Muscle layer of colon (tissue), 2 donors: ENCODE results near the gene BMPR1A.
"Not testable (repeated sequence)": the region's sequence is repeated elsewhere in the genome, so short reads cannot be mapped to it uniquely, and the experiment has no call there.

ENCODE experiments used
- H3K27ac ChIP-seq: one replicate; pipeline ENCODE4 v1.7.0; 2013; ENCODE audit warnings: low read depth, mild to moderate bottlenecking, low read length, moderate library complexity
- H3K27me3 ChIP-seq, 2 donors: one replicate each; pipeline ENCODE4 v1.7.0; 2013; ENCODE audit warnings: low read length in 2 of 2, mild to moderate bottlenecking in 2 of 2; ENCODE audit not compliant: insufficient read depth in 2 of 2, control insufficient read depth in 1 of 2
- H3K36me3 ChIP-seq: one replicate; pipeline ENCODE4 v1.7.0; 2013; ENCODE audit warnings: mild to moderate bottlenecking, low read length; ENCODE audit not compliant: insufficient read depth
- H3K4me1 ChIP-seq: one replicate; pipeline ENCODE4 v1.7.0; 2013; ENCODE audit warnings: mild to moderate bottlenecking, low read length; ENCODE audit not compliant: insufficient read depth
- H3K4me3 ChIP-seq, 2 donors: one replicate each; pipeline ENCODE4 v1.7.0; 2013; ENCODE audit warnings: low read length in 2 of 2, low read depth in 1 of 2, mild to moderate bottlenecking in 1 of 2, moderate library complexity in 1 of 2
- H3K9ac ChIP-seq: one replicate; pipeline ENCODE4 v1.7.0; 2013; ENCODE audit warnings: low read length
- H3K9me3 ChIP-seq: one replicate; pipeline ENCODE4 v1.7.0; 2013; ENCODE audit warnings: mild to moderate bottlenecking, low read length
- donor health status: abdominal sarcoma.
- donor health status: Adenocarcinoma of cecum.

BMPR1A gene

GRCh38 chr10:86732771-86733170, 23.6 kb upstream of the BMPR1A start:
- no peak overlapping the region for H3K4me3 ChIP-seq
- H3K9ac ChIP-seq: peak overlapping the region; percentile 31
- H3K36me3 ChIP-seq: no peaks in the 10 kb centered on the region
- H3K27me3 ChIP-seq: no peaks in the 10 kb centered on the region
- peak overlapping the region; percentile 98 for H3K27ac ChIP-seq
- no peaks in the 10 kb centered on the region for H3K9me3 ChIP-seq
- H3K4me1 ChIP-seq: peaks cover 60% of the 10 kb centered on the region

- peak overlapping the region; percentile 98 for H3K27ac ChIP-seq
- H3K9ac ChIP-seq: peak overlapping the region; percentile 31
- no peak overlapping the region for H3K4me3 ChIP-seq
- peaks cover 60% of the 10 kb centered on the region for H3K4me1 ChIP-seq
- no peaks in the 10 kb centered on the region for H3K27me3 ChIP-seq
- no peaks in the 10 kb centered on the region for H3K9me3 ChIP-seq
- no peaks in the 10 kb centered on the region for H3K36me3 ChIP-seq
Observed at GRCh38 chr10:86733260-86733671, 23.2 kb upstream of the BMPR1A start.

DNA sequence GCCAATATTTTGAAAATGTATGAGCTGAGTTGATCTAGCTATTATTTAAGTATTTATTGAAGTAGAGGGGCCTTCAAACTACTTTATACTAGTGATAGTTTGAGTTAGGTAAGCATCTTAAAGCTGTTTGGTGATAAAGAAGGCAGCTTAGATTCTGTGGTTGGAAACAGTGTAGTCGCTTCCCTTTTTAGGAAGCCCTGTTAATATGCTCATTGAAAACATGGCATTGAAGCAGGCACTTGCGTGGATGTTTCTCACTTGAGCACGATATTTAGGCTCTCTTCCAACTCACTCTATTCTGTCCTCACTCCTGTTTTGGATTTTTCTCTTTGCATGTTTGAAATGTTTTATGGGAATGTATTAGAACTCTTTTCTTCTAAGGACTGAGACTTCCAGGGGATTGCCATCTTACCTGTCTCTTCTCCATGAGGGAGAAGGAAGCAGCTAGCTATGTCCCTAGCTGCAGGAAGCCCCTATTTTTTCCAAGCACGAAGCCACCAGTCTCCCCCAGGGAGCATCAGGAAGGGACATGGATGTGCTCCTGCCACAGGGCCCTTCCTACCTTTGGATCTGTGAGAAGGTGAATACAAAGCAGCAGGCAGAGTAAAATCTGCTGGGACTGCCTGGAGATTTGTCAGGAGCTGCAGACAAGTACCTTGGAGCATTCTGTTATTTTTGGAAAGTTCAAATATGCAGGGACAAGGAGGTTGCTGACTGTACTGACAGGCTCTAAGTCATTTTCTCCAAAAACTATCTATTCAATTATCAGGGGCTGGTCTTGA, 22.0 kb upstream of the BMPR1A start:
- H3K4me3 ChIP-seq: peak overlapping the region in 1 of 2 donors; percentile 35
- H3K36me3 ChIP-seq: no peaks in the 10 kb centered on the region
- H3K4me1 ChIP-seq: peaks cover 68% of the 10 kb centered on the region
- H3K27ac ChIP-seq: peak overlapping the region; percentile 83
- peak overlapping the region; percentile 70 for H3K9ac ChIP-seq
- H3K9me3 ChIP-seq: no peaks in the 10 kb centered on the region
- no peaks in the 10 kb centered on the region for H3K27me3 ChIP-seq

- H3K9ac ChIP-seq, H3K36me3 ChIP-seq, H3K27me3 ChIP-seq, H3K9me3 ChIP-seq, H3K4me3 ChIP-seq: not testable (repeated sequence)
- peaks cover 63% of the 10 kb centered on the region for H3K4me1 ChIP-seq
- H3K27ac ChIP-seq: peak overlapping the region; percentile 83
Observed at GRCh38 chr10:86735278-86735677, 21.1 kb upstream of the BMPR1A start.

- no peak overlapping the region for H3K4me3 ChIP-seq
- no peaks in the 10 kb centered on the region for H3K9me3 ChIP-seq
- no peaks in the 10 kb centered on the region for H3K36me3 ChIP-seq
- H3K27me3 ChIP-seq: no peaks in the 10 kb centered on the region
- H3K9ac ChIP-seq: no peak overlapping the region
- peaks cover 50% of the 10 kb centered on the region for H3K4me1 ChIP-seq
- H3K27ac ChIP-seq: peak overlapping the region; percentile 50
Observed at GRCh38 chr10:86742230-86742629, 14.2 kb upstream of the BMPR1A start.

- Histone ChIP-seq H3K36me3 (no peaks in the 10 kb centered on the region), H3K9me3 (no peaks in the 10 kb centered on the region), H3K27ac (peak overlapping the region; percentile 48), H3K27me3 (no peaks in the 10 kb centered on the region), H3K9ac (no peak overlapping the region), H3K4me1 (peaks cover 33% of the 10 kb centered on the region), H3K4me3 (no peak overlapping the region)
Observed at GRCh38 chr10:86744067-86744725, 12.2 kb upstream of the BMPR1A start.

GRCh38 chr10:86747796-86748581, 8.4 kb upstream of the BMPR1A start:
- Histone ChIP-seq H3K4me1 (peaks cover 24% of the 10 kb centered on the region), H3K27ac (no peak overlapping the region), H3K36me3 (no peaks in the 10 kb centered on the region), H3K4me3 (no peak overlapping the region), H3K9me3 (no peaks in the 10 kb centered on the region), H3K27me3 (no peaks in the 10 kb centered on the region), H3K9ac (no peak overlapping the region)

- Histone ChIP-seq H3K4me1 (peaks cover 16% of the 10 kb centered on the region), H3K9ac (no peak overlapping the region), H3K27ac (no peak overlapping the region), H3K27me3 (no peaks in the 10 kb centered on the region), H3K9me3 (no peaks in the 10 kb centered on the region), H3K4me3 (no peak overlapping the region), H3K36me3 (no peaks in the 10 kb centered on the region)
Observed at GRCh38 chr10:86749854-86750253, 6.6 kb upstream of the BMPR1A start.

DNA sequence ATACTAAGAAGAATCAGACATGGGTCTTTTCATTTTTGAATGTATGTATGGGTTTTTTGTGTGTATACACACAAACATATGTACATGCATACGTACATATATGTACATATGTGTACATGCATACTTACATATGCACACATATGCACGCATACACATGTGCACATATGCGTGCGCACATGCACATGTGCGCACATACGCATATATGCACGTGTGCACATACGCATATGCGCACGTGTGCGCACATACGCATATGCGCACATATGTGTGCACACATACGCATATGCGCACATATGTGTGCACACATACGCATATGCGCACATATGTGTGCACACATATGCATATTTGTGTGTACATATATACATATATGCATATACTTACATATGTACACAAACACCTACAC, 4.9 kb upstream of the BMPR1A start:
- H3K9me3 ChIP-seq: no peaks in the 10 kb centered on the region
- no peak overlapping the region for H3K4me3 ChIP-seq
- H3K27ac ChIP-seq: no peak overlapping the region
- peaks cover 15% of the 10 kb centered on the region for H3K4me1 ChIP-seq
- no peaks in the 10 kb centered on the region for H3K36me3 ChIP-seq
- no peak overlapping the region for H3K9ac ChIP-seq
- H3K27me3 ChIP-seq: no peaks in the 10 kb centered on the region

GRCh38 chr10:86752311-86752710, 4.1 kb upstream of the BMPR1A start:
- Histone ChIP-seq H3K27me3 (no peaks in the 10 kb centered on the region), H3K4me1 (peaks cover 15% of the 10 kb centered on the region), H3K36me3 (no peaks in the 10 kb centered on the region), H3K4me3 (no peak overlapping the region), H3K9ac (no peak overlapping the region), H3K9me3 (no peaks in the 10 kb centered on the region), H3K27ac (peak overlapping the region; percentile 47)

- Histone ChIP-seq H3K27ac (peak overlapping the region; percentile 28), H3K4me1 (peaks cover 15% of the 10 kb centered on the region), H3K36me3 (no peaks in the 10 kb centered on the region), H3K27me3 (no peaks in the 10 kb centered on the region), H3K9ac (no peak overlapping the region), H3K9me3 (no peaks in the 10 kb centered on the region), H3K4me3 (no peak overlapping the region)
Observed at GRCh38 chr10:86753051-86753450, 3.4 kb upstream of the BMPR1A start.
